Testis (tissue), 3 donors: ENCODE results near the gene MEOX1. TPM values are rescaled to one million over a fixed set of nuclear protein-coding genes. Genes with fewer than 3 reads are reported as not detected.

Experiments used
- DNase-seq: peaks from one replicate; pipeline ENCODE4 v3.0.0-alpha.2; 2019
- H3K27ac ChIP-seq, 2 donors: fragments of 200-600 bp; sonication (generic); one replicate each; pipeline ENCODE4 v1.5.1; 2019
- H3K27me3 ChIP-seq: fragments of 200-600 bp; sonication (generic); one replicate; pipeline ENCODE4 v1.5.1; 2019
- H3K36me3 ChIP-seq: fragments of 200-600 bp; sonication (generic); one replicate; pipeline ENCODE4 v1.5.1; 2017; ENCODE audit warnings: low read depth; ENCODE audit errors: missing control alignments
- H3K4me1 ChIP-seq: fragments of 200-600 bp; sonication (generic); one replicate; pipeline ENCODE4 v1.5.1; 2019
- H3K4me3 ChIP-seq, 2 donors: fragments of 200-600 bp; sonication (generic); one replicate each; pipeline ENCODE4 v1.5.1; 2017 to 2019
- H3K9me3 ChIP-seq: fragments of 200-600 bp; sonication (generic); one replicate; pipeline ENCODE4 v1.5.1; 2017
- CTCF ChIP-seq, 3 experiments: fragments of 450-650 bp in 2 of 3; fragments of 200-600 bp in 1 of 3; sonication (generic) in 1 of 3; IDR thresholded peaks; one replicate each; pipeline ENCODE4 v1.5.1; 2016 to 2019; ENCODE audit warnings: antibody characterized with exemption in 3 of 3, mild to moderate bottlenecking in 2 of 3, moderate library complexity in 1 of 3
- POLR2A ChIP-seq: fragments of 450-650 bp; IDR thresholded peaks from one replicate; pipeline ENCODE4 v1.6.1; 2017; ENCODE audit warnings: antibody characterized with exemption, mild to moderate bottlenecking, moderate library complexity
- WGBS, 2 donors: methylation state at CpG; one replicate each; pipeline ENCODE4 v1.1.5; 2018; 5-methylcytosine and 5-hydroxymethylcytosine counted together
- intact Hi-C: fragments of 100-400 bp; cut with DNase I; formaldehyde crosslinking; loops from one replicate; pipeline ENCODE4 v1.15.1; 2023; ENCODE audit warnings: low total_unique reads
- polyA plus RNA-seq: library from polyadenylated mRNA; stranded (reverse); fragments of 350-450 nt; fragmentation: Illumina TruSeq; extraction: RNeasy Lipid Tissue Mini Kit (QIAGEN cat#74804); gene quantifications from one replicate; pipeline ENCODE4 v1.2.3, GENCODE V29; 2014; ENCODE audit warnings: low read depth, low replicate concordance; ENCODE audit not compliant: insufficient read depth
- total RNA-seq, 2 donors: library from RNA; depleted of rRNA; stranded (reverse); fragments of >200 nt; gene quantifications; one replicate each; pipeline ENCODE4 v1.2.3, GENCODE V29; 2016

MEOX1 gene
- total and polyA plus RNA-seq, 3 donors from 2014 or later = 0.12 to 6.1 (median 2.8) TPM

GRCh38 chr17:43683928-43684653 is 22.4 kb upstream of the MEOX1 start:
- Histone ChIP-seq H3K9me3 (no peaks in the 10 kb centered on the region), H3K36me3 (no peaks in the 10 kb centered on the region), H3K4me3 (no peak overlapping the region), H3K27ac (no peak overlapping the region), H3K27me3 (no peaks in the 10 kb centered on the region), H3K4me1 (no peaks in the 10 kb centered on the region)
- 90 to 93% methylated on average over 12 of the region's 12 CpGs for WGBS, 2 donors
- no peak for TF ChIP-seq POLR2A
- TF ChIP-seq CTCF (IDR thresholded peaks at IDR 0.05) = no peak
- intact Hi-C loops = no loop called here
- DNase-seq = no peak

- TF ChIP-seq POLR2A = no peak
- TF ChIP-seq CTCF (IDR thresholded peaks at IDR 0.05) = no peak
- Histone ChIP-seq H3K27ac (no peak overlapping the region), H3K36me3 (no peaks in the 10 kb centered on the region), H3K4me3 (no peak overlapping the region), H3K4me1 (peaks cover 3% of the 10 kb centered on the region), H3K9me3 (no peaks in the 10 kb centered on the region), H3K27me3 (no peaks in the 10 kb centered on the region)
- intact Hi-C loops = no loop called here
- DNase-seq = no peak
- WGBS, 2 donors = 83% methylated on average over 10 of the region's 10 CpGs
These were observed 18.7 kb upstream of the MEOX1 start for GRCh38 chr17:43680461-43680860.

- peaks cover 3% of the 10 kb centered on the region for H3K4me1 ChIP-seq
- 77 to 100% methylated on average over 3 to 8 of the region's 8 CpGs for WGBS, 2 donors
- no peak for DNase-seq
- TF ChIP-seq CTCF (IDR thresholded peaks at IDR 0.05) (no peak), POLR2A (no peak)
- H3K27ac ChIP-seq = no peak overlapping the region
- no peaks in the 10 kb centered on the region for H3K9me3 ChIP-seq
- intact Hi-C loops = no loop called here
- H3K36me3 ChIP-seq = no peaks in the 10 kb centered on the region
- no peak overlapping the region for H3K4me3 ChIP-seq
- H3K27me3 ChIP-seq = no peaks in the 10 kb centered on the region
These were observed 18.2 kb upstream of the MEOX1 start for GRCh38 chr17:43679911-43680310.

GRCh38 chr17:43679401-43679800 is 17.7 kb upstream of the MEOX1 start:
- H3K36me3 ChIP-seq = no peaks in the 10 kb centered on the region
- no peak overlapping the region for H3K27ac ChIP-seq
- TF ChIP-seq POLR2A (no peak), CTCF (IDR thresholded peaks at IDR 0.05) (no peak)
- intact Hi-C loops = no loop called here
- DNase-seq = no peak
- no peak overlapping the region for H3K4me3 ChIP-seq
- peaks cover 3% of the 10 kb centered on the region for H3K4me1 ChIP-seq
- no peaks in the 10 kb centered on the region for H3K27me3 ChIP-seq
- WGBS, 2 donors = 43 to 47% methylated on average over 4 of the region's 4 CpGs
- no peaks in the 10 kb centered on the region for H3K9me3 ChIP-seq

DNA sequence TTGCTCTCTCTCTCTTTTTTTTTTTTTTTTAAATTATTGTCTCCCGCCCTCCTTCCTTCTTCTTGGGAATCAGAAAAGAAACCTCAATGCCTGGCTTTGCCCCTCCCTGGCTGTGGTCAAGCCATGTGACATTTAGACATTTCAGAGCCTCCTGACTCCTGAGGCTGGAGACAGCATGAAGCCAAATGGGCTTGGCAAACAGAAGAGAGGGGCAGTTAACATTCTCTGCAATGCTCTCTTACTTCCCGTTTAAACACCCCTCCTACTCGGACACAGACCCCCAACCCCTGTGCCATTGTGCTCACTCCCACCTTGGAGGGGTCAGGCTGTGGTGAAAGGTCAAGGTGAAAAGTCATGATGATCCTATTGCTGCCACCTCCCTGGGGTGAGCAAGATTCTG is 14.7 kb upstream of the MEOX1 start:
- TF ChIP-seq CTCF (IDR thresholded peaks at IDR 0.05) (no peak), POLR2A (no peak)
- H3K4me1 ChIP-seq = peaks cover 7% of the 10 kb centered on the region
- intact Hi-C loops = no loop called here
- no peak overlapping the region for H3K4me3 ChIP-seq
- H3K9me3 ChIP-seq = no peaks in the 10 kb centered on the region
- H3K36me3 ChIP-seq = no peaks in the 10 kb centered on the region
- H3K27ac ChIP-seq = no peak overlapping the region
- DNase-seq = no peak
- 83 to 97% methylated on average over 3 of the region's 3 CpGs for WGBS, 2 donors
- H3K27me3 ChIP-seq = no peaks in the 10 kb centered on the region
